GM23338 (cell line): Measurements from ENCODE around the gene ITGB6. TPM values are rescaled to one million over a fixed set of nuclear protein-coding genes. Genes with fewer than 3 reads are reported as not detected.

Experiments
- ATAC-seq: fragments of 200-7000 bp; cut with Tn5 transposase; 3 replicates; pipeline ENCODE4 v1.9.1; 2020
- DNase-seq: peaks from one replicate; pipeline ENCODE4 v3.0.0-alpha.2; 2015; ENCODE audit warnings: low spot score
- H2AFZ ChIP-seq: fragments of 200-600 bp; sonication (generic); 2 replicates; pipeline ENCODE4 v1.8.0; 2016; ENCODE audit warnings: antibody characterized with exemption, mild to moderate bottlenecking, moderate library complexity
- H3F3A ChIP-seq: fragments of 200-600 bp; sonication (generic); replicated peaks from 2 replicates; pipeline ENCODE4 v1.8.0; 2017; ENCODE audit warnings: antibody characterized with exemption, mixed run types, low read depth
- H3K27ac ChIP-seq: fragments of 200-600 bp; sonication (generic); 2 replicates; pipeline ENCODE4 v1.6.1; 2016; ENCODE audit warnings: low read depth
- H3K27me3 ChIP-seq: fragments of 200-600 bp; sonication (generic); 2 replicates; pipeline ENCODE4 v1.8.0; 2016; ENCODE audit warnings: mild to moderate bottlenecking, mixed run types, moderate library complexity; ENCODE audit not compliant: insufficient read depth
- H3K36me3 ChIP-seq: fragments of 200-600 bp; sonication (generic); 2 replicates; pipeline ENCODE4 v1.8.0; 2016; ENCODE audit warnings: mild to moderate bottlenecking; ENCODE audit not compliant: insufficient read depth
- H3K4me1 ChIP-seq: fragments of 200-600 bp; sonication (generic); 2 replicates; pipeline ENCODE4 v1.8.0; 2016; ENCODE audit warnings: mild to moderate bottlenecking, moderate library complexity; ENCODE audit not compliant: insufficient read depth
- H3K4me2 ChIP-seq: fragments of 200-600 bp; sonication (generic); 2 replicates; pipeline ENCODE4 v1.7.1; 2017; ENCODE audit warnings: mixed run types
- H3K4me3 ChIP-seq: fragments of 200-600 bp; sonication (generic); 2 replicates; pipeline ENCODE4 v1.6.1; 2016; ENCODE audit warnings: mixed run types
- H3K79me2 ChIP-seq: fragments of 200-600 bp; sonication (generic); replicated peaks from 2 replicates; pipeline ENCODE4 v1.8.0; 2017; ENCODE audit warnings: mild to moderate bottlenecking; ENCODE audit not compliant: insufficient read depth
- H3K9me2 ChIP-seq: fragments of 200-600 bp; sonication (generic); 2 replicates; pipeline ENCODE4 v1.8.0; 2017; ENCODE audit not compliant: insufficient read depth
- H4K20me1 ChIP-seq: fragments of 200-600 bp; sonication (generic); replicated peaks from 2 replicates; pipeline ENCODE4 v1.8.0; 2017; ENCODE audit warnings: mild to moderate bottlenecking; ENCODE audit not compliant: insufficient read depth
- H3K27ac Mint-ChIP-seq: 2 replicates; pipeline ENCODE4 v1.8.0; 2020; ENCODE audit warnings: inconsistent platforms, mild to moderate bottlenecking, moderate library complexity, mixed read lengths
- H3K27me3 Mint-ChIP-seq: 3 replicates; pipeline ENCODE4 v1.8.0; 2022; ENCODE audit warnings: low read depth, mild to moderate bottlenecking, moderate library complexity, mixed read lengths, inconsistent platforms; ENCODE audit not compliant: insufficient read depth, poor library complexity
- H3K36me3 Mint-ChIP-seq: 3 replicates; pipeline ENCODE4 v1.8.0; 2021; ENCODE audit warnings: low read depth, mild to moderate bottlenecking, inconsistent platforms, moderate library complexity, mixed read lengths
- H3K4me1 Mint-ChIP-seq: 3 replicates; pipeline ENCODE4 v1.8.0; 2020; ENCODE audit warnings: mild to moderate bottlenecking, inconsistent platforms, mixed read lengths
- H3K4me3 Mint-ChIP-seq: 3 replicates; pipeline ENCODE4 v1.8.0; 2021; ENCODE audit warnings: moderate library complexity, mild to moderate bottlenecking, inconsistent platforms, mixed read lengths
- H3K9me3 Mint-ChIP-seq: 3 replicates; pipeline ENCODE4 v1.8.0; 2020; ENCODE audit warnings: moderate library complexity, mild to moderate bottlenecking, inconsistent platforms, mixed read lengths
- CREB1 ChIP-seq: fragments of 250-450 bp; sonication (Bioruptor Pico); IDR thresholded peaks from 2 replicates; pipeline ENCODE4 v1.5.0; 2020; ENCODE audit warnings: low read depth, mild to moderate bottlenecking, moderate library complexity
- CTCF ChIP-seq, 2 experiments: fragments of 200-600 bp in 1 of 2; sonication (generic) in 1 of 2; conservative IDR thresholded peaks; 2 replicates each; pipeline versions ENCODE4 v1.5.1 to v1.6.1; 2016 to 2017; ENCODE audit warnings: antibody characterized with exemption in 2 of 2, low read depth in 2 of 2, mild to moderate bottlenecking in 2 of 2, moderate library complexity in 1 of 2
- EZH2 ChIP-seq: fragments of 200-600 bp; sonication (generic); IDR thresholded peaks from one replicate; pipeline ENCODE4 v1.8.0; 2017; ENCODE audit warnings: antibody characterized with exemption, mild to moderate bottlenecking, low read depth; ENCODE audit not compliant: unreplicated experiment
- EZH2phosphoT487 ChIP-seq: fragments of 200-600 bp; sonication (generic); IDR thresholded peaks from one replicate; pipeline ENCODE4 v1.8.1; 2018; ENCODE audit warnings: antibody characterized with exemption; ENCODE audit not compliant: unreplicated experiment
- JUNB ChIP-seq: IDR thresholded peaks from one replicate; pipeline ENCODE4 v1.6.1; 2016; ENCODE audit warnings: antibody characterized with exemption; ENCODE audit not compliant: unreplicated experiment
- NANOG ChIP-seq: IDR thresholded peaks from 2 replicates; pipeline ENCODE4 v1.6.1; 2016; ENCODE audit warnings: antibody characterized with exemption, borderline replicate concordance
- POLR2AphosphoS5 ChIP-seq: IDR thresholded peaks from 2 replicates; pipeline ENCODE4 v1.6.1; 2016; ENCODE audit warnings: antibody characterized with exemption, low read depth
- STAT1 ChIP-seq: IDR thresholded peaks from one replicate; pipeline ENCODE4 v1.6.1; 2016; ENCODE audit warnings: antibody characterized with exemption; ENCODE audit not compliant: unreplicated experiment
- ZNF114 ChIP-seq: fragments of 250-450 bp; sonication (Bioruptor Pico); IDR thresholded peaks from 2 replicates; pipeline ENCODE4 v1.5.0; 2020; ENCODE audit warnings: mild to moderate bottlenecking, moderate library complexity
- ZNF331 ChIP-seq: fragments of 250-450 bp; sonication (Bioruptor Pico); IDR thresholded peaks from 2 replicates; pipeline ENCODE4 v1.5.0; 2020; ENCODE audit warnings: low read depth, mild to moderate bottlenecking, moderate library complexity
- polyA plus RNA-seq: library from polyadenylated mRNA; unstranded; fragments of >200 nt; fragmentation: Nextera tagmentation; extraction: Ambion mirVana; gene quantifications from 2 replicates; pipeline ENCODE4 v1.2.1, GENCODE V29; 2016
- total RNA-seq: library from RNA; depleted of rRNA; stranded (reverse); fragments of >200 nt; shearing (Covaris generic); gene quantifications from 2 replicates; pipeline ENCODE4 v1.2.3, GENCODE V29; 2014
- TF ChIP-seq, protein P1 (sequence below): IDR thresholded peaks from 2 replicates; pipeline ENCODE4 v1.6.1; 2016; ENCODE audit warnings: antibody characterized with exemption
- TF ChIP-seq, protein P2 (sequence below): IDR thresholded peaks from one replicate; pipeline ENCODE4 v1.6.1; 2018; ENCODE audit warnings: antibody characterized with exemption; ENCODE audit not compliant: unreplicated experiment
- TF ChIP-seq, protein P3 (sequence below): fragments of 250-450 bp; sonication (Bioruptor Pico); IDR thresholded peaks from 2 replicates; pipeline ENCODE4 v1.5.0; 2020; ENCODE audit warnings: mild to moderate bottlenecking, moderate library complexity

The ITGB6 gene
- total and polyA plus RNA-seq, 2 experiments from 2014 or later, result not detected

- TF ChIP-seq STAT1, result no peak
- TF ChIP-seq NANOG, result no peak
- TF ChIP-seq EZH2phosphoT487, result no peak
- no peak for TF ChIP-seq EZH2
- no peak for TF ChIP-seq POLR2AphosphoS5
- no peak for TF ChIP-seq ZNF331 (CRISPR knock-in tag)
Observed at GRCh38 chr2:160169988-160170387, 30.1 kb downstream of the ITGB6 start (continued).

- Histone ChIP-seq H2AFZ (no peak overlapping the region), H3K9me2 (no peaks in the 10 kb centered on the region), H3K27ac (no peak overlapping the region), H3K79me2 (no peaks in the 10 kb centered on the region), H3K4me1 (no peaks in the 10 kb centered on the region), H3K4me3 (no peak overlapping the region), H3K27me3 (no peaks in the 10 kb centered on the region), H3K36me3 (no peaks in the 10 kb centered on the region), H3F3A (no peaks in the 10 kb centered on the region), H4K20me1 (no peaks in the 10 kb centered on the region), H3K4me2 (no peak overlapping the region)
- Mint-ChIP-seq H3K4me3 (no peak overlapping the region), H3K9me3 (no peaks in the 10 kb centered on the region), H3K27ac (no peak overlapping the region), H3K27me3 (no peaks in the 10 kb centered on the region), H3K36me3 (no peaks in the 10 kb centered on the region), H3K4me1 (peaks cover 5% of the 10 kb centered on the region)
- no peak for DNase-seq
- no peak for TF ChIP-seq CTCF (conservative IDR thresholded peaks at IDR 0.05; ENCODE audit: low read depth in 2 of 2)
- TF ChIP-seq, protein P1, sequence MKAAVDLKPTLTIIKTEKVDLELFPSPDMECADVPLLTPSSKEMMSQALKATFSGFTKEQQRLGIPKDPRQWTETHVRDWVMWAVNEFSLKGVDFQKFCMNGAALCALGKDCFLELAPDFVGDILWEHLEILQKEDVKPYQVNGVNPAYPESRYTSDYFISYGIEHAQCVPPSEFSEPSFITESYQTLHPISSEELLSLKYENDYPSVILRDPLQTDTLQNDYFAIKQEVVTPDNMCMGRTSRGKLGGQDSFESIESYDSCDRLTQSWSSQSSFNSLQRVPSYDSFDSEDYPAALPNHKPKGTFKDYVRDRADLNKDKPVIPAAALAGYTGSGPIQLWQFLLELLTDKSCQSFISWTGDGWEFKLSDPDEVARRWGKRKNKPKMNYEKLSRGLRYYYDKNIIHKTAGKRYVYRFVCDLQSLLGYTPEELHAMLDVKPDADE, result no peak
- no peak for TF ChIP-seq CREB1 (CRISPR knock-in tag)
- no peak for TF ChIP-seq JUNB
- no peak for TF ChIP-seq EZH2
- TF ChIP-seq, protein P2, sequence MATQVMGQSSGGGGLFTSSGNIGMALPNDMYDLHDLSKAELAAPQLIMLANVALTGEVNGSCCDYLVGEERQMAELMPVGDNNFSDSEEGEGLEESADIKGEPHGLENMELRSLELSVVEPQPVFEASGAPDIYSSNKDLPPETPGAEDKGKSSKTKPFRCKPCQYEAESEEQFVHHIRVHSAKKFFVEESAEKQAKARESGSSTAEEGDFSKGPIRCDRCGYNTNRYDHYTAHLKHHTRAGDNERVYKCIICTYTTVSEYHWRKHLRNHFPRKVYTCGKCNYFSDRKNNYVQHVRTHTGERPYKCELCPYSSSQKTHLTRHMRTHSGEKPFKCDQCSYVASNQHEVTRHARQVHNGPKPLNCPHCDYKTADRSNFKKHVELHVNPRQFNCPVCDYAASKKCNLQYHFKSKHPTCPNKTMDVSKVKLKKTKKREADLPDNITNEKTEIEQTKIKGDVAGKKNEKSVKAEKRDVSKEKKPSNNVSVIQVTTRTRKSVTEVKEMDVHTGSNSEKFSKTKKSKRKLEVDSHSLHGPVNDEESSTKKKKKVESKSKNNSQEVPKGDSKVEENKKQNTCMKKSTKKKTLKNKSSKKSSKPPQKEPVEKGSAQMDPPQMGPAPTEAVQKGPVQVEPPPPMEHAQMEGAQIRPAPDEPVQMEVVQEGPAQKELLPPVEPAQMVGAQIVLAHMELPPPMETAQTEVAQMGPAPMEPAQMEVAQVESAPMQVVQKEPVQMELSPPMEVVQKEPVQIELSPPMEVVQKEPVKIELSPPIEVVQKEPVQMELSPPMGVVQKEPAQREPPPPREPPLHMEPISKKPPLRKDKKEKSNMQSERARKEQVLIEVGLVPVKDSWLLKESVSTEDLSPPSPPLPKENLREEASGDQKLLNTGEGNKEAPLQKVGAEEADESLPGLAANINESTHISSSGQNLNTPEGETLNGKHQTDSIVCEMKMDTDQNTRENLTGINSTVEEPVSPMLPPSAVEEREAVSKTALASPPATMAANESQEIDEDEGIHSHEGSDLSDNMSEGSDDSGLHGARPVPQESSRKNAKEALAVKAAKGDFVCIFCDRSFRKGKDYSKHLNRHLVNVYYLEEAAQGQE, result no peak
- TF ChIP-seq NANOG, result no peak
- TF ChIP-seq EZH2phosphoT487, result no peak
- no peak for TF ChIP-seq ZNF331 (CRISPR knock-in tag)
- no peak for TF ChIP-seq STAT1
- TF ChIP-seq POLR2AphosphoS5, result no peak
- no peak for TF ChIP-seq ZNF114
- TF ChIP-seq, protein P3, sequence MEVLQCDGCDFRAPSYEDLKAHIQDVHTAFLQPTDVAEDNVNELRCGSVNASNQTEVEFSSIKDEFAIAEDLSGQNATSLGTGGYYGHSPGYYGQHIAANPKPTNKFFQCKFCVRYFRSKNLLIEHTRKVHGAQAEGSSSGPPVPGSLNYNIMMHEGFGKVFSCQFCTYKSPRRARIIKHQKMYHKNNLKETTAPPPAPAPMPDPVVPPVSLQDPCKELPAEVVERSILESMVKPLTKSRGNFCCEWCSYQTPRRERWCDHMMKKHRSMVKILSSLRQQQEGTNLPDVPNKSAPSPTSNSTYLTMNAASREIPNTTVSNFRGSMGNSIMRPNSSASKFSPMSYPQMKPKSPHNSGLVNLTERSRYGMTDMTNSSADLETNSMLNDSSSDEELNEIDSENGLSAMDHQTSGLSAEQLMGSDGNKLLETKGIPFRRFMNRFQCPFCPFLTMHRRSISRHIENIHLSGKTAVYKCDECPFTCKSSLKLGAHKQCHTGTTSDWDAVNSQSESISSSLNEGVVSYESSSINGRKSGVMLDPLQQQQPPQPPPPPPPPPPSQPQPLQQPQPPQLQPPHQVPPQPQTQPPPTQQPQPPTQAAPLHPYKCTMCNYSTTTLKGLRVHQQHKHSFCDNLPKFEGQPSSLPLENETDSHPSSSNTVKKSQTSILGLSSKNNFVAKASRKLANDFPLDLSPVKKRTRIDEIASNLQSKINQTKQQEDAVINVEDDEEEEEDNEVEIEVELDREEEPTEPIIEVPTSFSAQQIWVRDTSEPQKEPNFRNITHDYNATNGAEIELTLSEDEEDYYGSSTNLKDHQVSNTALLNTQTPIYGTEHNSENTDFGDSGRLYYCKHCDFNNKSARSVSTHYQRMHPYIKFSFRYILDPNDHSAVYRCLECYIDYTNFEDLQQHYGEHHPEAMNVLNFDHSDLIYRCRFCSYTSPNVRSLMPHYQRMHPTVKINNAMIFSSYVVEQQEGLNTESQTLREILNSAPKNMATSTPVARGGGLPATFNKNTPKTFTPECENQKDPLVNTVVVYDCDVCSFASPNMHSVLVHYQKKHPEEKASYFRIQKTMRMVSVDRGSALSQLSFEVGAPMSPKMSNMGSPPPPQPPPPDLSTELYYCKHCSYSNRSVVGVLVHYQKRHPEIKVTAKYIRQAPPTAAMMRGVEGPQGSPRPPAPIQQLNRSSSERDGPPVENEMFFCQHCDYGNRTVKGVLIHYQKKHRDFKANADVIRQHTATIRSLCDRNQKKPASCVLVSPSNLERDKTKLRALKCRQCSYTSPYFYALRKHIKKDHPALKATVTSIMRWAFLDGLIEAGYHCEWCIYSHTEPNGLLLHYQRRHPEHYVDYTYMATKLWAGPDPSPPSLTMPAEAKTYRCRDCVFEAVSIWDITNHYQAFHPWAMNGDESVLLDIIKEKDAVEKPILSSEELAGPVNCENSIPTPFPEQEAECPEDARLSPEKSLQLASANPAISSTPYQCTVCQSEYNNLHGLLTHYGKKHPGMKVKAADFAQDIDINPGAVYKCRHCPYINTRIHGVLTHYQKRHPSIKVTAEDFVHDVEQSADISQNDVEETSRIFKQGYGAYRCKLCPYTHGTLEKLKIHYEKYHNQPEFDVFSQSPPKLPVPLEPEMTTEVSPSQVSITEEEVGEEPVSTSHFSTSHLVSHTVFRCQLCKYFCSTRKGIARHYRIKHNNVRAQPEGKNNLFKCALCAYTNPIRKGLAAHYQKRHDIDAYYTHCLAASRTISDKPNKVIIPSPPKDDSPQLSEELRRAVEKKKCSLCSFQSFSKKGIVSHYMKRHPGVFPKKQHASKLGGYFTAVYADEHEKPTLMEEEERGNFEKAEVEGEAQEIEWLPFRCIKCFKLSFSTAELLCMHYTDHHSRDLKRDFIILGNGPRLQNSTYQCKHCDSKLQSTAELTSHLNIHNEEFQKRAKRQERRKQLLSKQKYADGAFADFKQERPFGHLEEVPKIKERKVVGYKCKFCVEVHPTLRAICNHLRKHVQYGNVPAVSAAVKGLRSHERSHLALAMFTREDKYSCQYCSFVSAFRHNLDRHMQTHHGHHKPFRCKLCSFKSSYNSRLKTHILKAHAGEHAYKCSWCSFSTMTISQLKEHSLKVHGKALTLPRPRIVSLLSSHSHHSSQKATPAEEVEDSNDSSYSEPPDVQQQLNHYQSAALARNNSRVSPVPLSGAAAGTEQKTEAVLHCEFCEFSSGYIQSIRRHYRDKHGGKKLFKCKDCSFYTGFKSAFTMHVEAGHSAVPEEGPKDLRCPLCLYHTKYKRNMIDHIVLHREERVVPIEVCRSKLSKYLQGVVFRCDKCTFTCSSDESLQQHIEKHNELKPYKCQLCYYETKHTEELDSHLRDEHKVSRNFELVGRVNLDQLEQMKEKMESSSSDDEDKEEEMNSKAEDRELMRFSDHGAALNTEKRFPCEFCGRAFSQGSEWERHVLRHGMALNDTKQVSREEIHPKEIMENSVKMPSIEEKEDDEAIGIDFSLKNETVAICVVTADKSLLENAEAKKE (CRISPR knock-in tag), result no peak
- no peak for ATAC-seq
Observed at GRCh38 chr2:160169471-160169870, 30.6 kb downstream of the ITGB6 start.
